HG03521 (cell line): Measurements from ENCODE around the gene NEDD4.
"Not testable (repeated sequence)": the region's sequence is repeated elsewhere in the genome, so short reads cannot be mapped to it uniquely, and the experiment has no call there.

Experiments used
- ATAC-seq: cut with Tn5 transposase; IDR thresholded peaks from one replicate; pipeline ENCODE4 v1.9.1; 2021; ENCODE audit warnings: mild to moderate bottlenecking, moderate library complexity; ENCODE audit not compliant: unreplicated experiment

NEDD4 gene

DNA sequence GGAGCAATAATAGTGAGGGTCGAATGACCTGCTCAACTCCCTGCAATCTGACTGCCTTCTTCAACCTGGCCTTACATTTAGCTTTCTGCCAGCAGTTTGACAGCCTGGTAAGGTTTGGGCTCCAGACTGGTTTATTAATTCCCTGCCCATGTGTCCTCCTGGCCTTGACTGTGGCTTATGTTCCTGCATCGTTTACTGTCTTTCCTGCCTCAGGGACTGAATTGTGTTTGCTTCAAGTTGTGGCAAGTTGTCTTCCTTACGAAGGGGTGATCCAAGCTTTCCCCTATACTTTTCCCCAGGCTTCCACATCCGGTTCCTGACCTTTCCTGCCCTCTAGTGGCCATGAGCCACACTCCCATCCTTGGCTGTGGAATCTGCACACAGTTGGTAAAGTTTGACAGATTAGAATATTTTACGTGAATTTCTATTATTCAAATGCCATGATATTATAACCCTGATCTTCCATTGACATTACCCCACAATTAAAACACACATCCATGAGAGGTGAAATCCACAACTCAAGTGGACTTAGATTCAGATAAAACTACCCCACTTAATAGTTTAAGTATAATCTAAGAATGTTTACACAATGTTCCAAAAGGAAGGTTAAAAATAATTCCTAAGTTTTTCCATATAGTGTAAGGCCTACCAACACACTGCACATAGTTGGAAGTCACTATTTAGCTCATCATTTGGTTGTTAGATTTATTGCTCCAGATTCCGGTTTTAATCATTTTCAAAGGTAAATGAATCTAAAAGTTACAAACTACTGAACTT is 95.7 kb downstream of the NEDD4 start:
- no peak for ATAC-seq

DNA sequence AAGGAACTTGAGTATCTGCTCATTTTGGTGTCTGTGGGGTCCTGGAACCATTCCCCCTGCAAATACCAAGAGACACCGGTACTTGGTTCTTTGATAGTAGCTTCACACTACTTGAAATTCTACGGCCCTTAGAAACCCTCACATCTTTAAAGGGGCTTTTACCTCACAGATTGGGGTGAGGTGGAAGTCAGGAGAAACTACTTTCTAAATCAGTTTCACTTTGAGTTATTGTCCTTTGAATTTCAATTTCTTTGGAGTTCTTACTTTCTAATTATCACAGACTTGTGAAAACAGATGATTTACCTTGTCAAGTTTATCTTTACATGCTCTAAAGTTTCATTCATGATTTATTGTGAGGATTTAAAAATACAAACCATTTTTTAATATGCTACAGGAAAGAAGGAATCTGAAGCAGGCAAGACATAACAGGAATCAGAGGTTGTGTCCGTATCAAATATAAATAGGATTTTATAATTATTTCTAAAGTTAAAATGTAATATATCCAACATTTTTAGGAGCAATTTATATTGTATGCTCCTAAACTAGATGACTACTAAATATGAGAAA is 98.9 kb downstream of the NEDD4 start:
- no peak for ATAC-seq

DNA sequence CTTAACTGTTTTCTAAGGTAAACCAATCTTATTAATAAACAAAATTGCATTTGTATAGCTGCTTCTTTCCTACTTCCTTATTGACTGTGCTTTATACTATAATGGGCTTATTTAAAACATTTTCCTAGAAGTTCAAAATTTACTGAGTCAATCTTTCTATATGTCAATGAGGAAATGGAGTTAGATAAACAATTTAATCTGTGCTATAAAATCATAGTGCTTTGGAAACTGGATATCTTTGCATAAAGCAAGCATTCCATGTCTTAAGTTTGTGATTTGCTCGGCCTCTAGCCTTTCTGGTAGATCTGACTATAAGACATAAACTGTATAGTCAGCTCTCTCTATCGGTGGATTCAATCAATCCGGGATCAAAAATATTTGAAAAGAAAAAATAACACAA is 99.6 kb downstream of the NEDD4 start:
- ATAC-seq, result no peak

DNA sequence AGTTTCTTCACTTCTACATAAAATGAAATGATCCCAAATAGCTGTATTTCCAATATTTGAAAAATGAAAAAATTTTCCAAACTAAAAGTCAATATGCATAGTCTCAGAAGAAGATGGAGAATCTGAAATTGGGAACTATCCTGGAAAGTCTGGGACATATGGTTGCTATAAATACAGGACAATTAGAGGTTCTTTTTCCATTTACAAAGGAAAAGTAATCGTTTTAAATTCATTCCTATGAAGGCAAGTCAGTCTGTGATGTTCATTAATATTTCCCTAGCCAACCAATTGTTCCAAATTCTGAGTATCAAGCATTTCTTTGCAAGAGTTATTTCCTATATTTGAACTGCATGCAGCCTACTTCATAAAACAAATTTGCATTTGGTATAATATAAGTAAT is 102.2 kb downstream of the NEDD4 start:
- ATAC-seq, result no peak

DNA sequence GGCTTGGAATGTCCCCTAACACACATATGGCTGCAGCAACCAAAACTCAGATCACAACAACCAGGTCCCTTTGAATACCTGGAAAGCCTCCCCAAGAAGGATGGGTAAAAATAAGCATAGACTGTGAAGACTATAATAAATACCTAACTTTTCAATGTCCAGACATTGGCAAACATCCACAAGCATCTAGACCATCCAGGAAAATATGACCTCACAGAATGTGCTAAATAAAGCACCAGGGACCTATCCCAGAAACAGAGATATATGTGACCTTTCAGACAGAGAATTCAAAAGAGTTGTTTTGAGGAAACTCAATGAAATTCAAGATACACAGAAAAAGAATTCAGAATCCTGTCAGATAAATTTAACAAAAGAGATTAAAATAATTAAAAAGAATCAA is 109.2 kb downstream of the NEDD4 start:
- ATAC-seq, result no peak

DNA sequence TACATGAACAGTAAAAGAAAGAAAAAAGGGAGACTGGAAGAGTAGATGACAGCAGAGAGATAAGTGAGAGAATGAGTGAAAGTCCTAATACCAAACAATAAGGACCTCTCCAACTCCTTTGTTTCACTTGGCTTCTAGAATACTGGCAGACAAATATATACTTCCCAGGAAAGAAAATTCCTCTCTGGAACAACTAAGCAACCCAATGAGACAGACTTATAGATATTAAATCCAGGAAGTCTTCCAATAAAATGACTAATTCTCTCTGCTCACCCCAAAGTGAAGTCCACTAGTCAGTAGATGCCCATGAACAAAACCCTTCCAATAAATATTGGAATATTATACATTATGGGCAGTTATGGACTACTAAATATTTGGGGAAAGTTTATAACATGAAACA is 114.2 kb downstream of the NEDD4 start:
- no peak for ATAC-seq

DNA sequence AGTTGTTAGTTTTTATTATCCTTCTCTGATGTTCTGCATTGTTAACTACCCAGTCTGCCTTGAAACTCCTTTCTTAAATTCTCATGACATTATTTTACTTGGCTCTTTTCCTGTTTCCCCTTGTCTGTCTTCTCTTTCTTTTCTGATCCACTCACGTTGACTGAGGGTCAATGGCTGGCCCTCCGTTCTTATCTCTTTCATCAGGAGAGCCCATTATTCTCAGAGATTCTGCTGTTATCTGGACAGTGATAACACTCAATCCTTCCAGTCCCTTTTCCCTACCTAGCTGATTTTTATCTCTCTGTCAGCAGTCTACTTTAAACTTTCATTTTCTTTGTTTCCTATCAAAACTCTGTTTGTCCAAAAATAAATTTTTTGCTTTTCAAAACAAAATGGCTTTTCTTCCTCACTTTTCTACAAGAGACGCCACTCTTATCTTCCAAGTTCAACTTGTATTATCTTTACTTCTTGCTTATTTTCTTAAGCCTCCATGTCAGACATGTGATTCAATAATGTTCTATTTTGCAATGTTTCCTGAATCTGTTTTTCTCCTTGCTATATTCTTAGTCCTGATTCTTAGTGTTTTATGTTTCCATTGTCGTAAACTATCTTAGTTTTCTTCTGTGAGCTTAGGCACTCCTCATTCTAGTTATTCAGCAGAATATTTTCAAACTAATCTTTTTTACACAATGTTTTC is 120.2 kb downstream of the NEDD4 start:
- no peak for ATAC-seq

DNA sequence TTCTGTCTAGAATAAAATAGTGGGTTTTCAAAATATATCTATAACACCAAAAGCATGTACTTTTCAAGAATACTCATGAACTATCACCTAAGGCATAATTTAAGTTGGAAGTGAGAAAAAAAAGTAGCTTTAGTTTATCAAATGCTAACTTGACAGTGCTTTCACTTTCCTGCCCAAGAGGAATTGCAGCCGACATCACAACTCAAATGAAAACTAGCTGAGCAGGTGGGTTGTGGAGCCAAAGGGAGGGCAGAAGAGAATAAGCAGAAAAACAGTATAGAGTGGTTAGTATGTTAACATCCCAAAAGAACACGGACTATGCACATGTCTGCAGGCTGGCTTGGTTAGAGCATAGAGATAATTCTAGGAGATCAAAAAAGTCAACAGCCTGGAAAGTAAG is 120.9 kb downstream of the NEDD4 start:
- ATAC-seq, result no peak

DNA sequence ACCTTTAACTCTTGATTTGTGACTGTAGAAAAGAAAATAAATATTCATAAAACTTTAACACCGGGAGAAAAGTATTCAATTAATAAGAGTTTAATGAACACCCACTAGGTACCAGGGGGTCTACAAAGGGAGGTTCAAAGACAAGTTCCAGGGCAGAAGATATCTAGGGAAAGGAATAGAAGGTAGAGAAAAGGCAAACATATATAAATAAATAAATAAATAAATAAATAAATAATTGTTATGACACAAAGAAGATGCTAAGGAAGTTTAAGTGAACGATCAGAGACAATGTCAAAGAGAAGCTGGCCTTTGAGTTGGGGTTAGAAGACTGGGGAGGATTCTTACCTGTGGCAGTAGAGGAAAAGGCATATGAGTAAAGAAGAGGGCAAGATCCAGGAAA is 123.8 kb downstream of the NEDD4 start:
- no peak for ATAC-seq

DNA sequence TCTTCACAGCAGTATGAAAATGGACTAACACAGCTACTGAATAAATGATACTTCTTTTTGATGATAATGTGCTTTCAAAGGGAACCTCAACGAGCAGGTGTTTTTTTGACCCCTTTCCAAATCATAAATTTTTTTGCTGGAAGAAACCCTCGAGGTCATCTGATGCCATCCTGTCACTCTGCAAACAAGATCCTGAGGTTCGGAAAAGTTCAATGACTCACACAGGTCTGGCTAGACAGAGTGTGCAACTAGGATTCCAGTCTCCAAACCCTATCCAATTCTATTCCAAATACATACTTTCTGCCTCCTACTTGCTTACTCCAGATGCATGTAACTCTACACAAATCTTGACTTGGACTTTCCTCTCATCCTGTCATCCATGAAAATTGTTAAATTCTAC is 124.7 kb downstream of the NEDD4 start:
- ATAC-seq, result no peak

DNA sequence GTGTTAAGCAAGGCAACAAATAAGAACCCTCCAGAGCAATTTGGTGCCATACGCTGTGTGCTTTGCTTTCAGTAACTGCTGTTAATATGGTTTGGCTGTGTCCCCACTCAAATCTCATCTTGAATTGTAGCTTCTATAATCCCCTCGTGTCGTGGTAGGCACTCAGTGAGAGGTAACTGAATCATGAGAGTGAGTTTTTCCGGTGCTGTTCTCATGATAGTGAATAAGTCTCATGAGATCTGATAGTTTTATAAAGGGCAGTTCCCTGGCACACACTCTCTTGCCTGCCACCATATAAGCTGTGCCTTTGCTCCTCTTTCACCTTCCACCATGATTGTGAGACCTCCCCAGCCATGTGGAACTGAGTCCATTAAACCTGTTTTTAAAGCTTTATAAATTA is 125.1 kb downstream of the NEDD4 start:
- ATAC-seq, result not testable (repeated sequence)

DNA sequence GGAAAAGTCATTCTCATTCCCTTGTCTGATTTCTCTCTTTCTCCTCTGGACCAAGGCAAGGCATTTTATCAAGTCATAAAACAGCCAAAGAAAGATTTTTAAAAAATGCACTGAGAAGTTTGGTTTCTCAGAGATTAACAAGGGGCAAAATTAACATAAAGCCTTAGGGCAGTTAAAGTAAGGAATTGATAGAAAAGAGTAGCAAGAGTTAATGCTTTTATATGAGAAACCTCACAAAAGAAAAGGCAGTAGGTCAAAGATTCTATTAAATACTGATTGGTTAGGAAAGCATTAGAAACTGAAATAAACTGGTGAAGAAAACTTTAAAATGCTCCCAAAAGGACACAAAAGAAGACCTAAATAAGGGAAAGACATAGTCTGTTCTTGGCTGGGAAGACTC is 129.5 kb downstream of the NEDD4 start:
- no peak for ATAC-seq

DNA sequence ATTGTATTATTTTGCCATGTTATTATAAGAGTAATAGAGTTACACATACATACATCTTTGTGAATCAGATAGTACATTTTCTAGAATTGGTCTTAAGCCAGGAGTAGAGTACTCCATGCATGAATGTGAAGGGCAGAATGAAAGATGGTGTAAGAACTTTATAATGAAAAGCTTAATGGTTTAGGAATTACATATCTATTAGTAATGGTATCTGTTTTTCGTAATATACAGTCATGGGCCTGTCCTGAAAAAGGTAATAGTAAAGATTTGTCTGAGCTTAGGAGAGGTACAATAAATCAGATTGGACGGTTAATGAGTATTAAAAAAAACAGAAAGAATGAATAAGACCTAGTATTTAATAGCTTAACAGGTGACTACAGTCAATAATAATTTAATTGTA is 132.3 kb downstream of the NEDD4 start:
- ATAC-seq, result no peak

DNA sequence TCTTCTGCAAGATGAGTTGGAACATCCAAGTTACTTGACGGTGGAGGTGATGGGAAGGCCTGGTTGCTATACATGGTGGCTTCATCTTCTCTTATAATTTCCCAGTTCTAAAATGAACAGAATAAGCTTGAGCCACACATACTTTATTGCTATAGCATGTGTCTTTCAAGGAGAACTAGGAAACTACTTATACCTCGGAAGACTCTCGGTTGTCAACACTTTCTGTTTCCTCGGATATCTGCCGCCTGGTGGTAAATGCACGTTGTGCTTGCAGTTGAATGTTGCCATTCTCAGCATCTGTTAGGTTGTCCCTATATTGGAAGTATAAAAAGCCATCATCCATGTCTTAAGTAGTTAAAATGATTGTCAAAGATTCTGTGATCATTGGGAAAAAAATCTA is 132.9 kb downstream of the NEDD4 start:
- ATAC-seq, result no peak

DNA sequence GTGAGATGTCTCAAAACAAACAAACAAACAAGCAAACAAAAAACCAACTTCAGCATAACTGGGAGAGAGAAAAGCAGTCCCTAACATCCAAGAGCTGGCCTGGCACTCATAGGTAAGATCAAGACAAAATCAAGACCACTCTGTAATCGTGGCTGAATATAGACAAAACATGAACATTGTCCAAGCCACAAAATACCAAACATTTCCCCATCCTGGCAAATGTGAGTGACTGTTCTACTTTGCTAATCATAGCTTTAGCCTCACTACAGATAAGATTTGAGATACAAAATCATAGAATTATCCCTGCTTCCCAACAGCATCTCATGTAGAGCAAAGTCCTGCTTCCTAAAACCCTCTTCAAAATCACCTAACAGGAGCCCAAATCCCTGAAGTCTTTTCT is 133.7 kb downstream of the NEDD4 start:
- no peak for ATAC-seq

DNA sequence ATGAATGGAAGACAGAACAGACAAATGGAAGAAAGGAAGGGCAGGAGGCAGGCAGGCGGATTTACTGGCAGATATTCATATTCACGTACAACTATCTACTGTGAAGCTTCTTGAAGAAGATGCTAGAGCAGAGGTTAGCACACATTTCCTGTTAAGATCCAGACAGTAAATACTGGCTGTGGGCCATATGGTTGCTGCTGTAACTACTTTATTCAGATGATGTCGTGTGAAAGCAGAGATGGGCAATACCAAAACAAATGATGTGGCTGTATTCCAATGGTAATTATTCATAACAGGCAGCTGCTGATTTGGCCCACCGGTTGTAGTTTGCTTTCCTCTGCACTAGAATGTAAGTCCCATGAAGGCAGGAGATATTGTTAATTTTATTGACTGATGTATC is 134.8 kb downstream of the NEDD4 start:
- no peak for ATAC-seq

DNA sequence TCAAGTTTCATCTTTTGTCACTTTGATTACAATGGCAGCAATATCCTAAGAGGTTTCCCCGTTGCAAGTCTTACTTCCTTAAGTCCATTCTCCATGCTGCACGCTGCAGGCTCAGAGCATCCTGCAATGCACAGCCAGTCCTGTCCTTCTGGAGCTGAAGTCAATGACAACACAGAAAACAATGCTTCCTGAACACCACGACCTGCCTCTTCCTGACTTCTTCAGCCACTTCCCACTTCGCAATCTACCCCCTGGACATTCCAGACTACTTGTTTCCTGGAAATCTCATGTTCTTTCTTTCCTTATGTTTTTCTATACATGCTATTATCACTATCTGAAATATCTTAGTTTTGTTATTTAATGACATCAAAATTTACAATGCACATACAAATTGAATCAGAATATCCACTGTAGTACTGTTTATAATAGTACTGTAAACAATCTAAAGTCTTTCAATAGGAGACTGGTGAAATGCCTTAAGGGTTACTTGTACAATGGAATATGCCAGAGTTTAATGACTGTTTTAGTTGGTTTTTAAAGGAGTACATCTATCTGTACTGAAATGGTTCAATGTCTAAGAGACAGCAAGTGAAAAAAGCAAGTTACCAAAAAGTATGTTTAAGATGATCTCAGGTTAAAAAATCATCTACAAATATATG is 136.8 kb downstream of the NEDD4 start:
- no peak for ATAC-seq

DNA sequence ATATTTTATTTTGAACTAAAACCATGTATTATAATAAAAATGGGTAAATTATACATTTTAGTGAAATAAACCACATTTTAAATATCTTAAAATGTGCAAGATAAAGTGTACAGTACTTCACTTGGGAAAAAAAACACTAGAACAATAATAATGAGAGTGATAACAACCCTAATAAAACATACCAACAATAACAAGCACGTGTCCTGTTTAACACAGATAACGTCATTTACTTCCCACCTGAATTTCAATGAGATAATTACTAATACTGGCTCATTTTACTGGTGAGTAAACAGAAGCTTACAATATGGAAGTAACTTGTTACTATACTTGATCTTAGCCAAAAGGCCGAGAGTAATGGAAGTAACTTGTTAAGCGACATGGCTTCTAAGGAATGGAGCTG is 140.3 kb downstream of the NEDD4 start:
- ATAC-seq, result no peak

DNA sequence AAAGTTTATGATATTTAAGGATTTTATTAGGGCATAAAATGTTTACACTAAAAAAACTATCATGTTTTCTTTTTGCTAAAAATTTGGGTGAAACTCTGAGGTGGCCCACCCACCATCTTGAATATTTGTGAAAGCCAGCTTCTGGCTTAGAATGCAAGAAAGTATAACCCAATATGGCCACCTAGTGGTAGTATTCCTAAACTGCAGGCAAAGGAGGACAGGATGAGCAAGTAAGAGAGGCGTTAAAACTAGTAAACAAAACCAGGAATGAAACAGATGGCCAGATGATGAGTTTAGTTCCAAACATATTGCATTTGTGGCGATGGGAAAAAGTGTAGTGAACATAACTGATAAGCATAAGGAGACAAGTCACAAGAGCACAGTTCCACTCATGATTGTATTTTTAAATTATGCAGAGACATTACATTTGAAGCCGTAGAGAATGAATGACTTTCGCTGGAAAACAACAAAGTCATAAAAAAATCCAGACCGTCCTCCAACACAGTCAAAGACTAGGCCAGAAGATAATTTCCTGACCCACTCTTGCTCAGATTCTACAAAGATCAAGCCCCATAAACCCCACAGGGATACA is 147.2 kb downstream of the NEDD4 start:
- ATAC-seq, result no peak

DNA sequence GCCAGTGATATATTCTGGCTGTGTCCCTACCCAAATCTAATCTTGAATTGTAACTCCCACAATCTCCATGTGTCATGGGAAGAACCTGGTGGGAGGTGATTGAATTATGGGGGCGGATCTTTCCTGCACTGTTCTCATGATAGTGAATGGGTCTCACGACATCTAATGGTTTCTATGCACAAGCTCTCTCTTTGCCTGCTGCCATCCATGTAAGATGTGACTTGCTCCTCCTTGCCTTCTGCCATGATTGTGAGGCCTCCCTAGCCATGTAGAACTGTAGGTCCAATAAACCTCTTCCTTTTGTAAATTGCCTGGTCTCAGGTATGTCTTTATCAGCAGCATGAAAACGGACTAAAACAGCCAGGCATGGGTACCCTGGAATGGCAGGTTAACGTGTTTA is 150.5 kb downstream of the NEDD4 start:
- ATAC-seq, result not testable (repeated sequence)

DNA sequence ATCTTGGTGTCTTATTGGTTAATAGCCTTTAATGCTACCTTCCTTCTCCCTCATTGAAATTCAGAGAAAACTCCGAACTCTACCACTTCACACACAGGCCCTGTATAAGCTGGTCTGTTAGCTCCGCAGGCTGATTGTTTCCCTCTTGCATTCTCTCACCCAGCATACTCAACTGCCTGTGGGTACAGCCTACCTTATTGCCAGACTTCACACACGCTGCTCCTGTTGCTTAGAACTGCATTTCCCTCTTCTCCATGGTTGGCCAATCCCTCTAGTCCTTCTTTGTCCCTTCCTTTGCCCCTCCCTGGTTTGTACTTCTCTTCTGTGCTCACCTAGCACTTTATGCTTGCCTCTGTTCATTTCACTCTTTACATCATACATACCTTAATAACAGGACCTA is 157.5 kb downstream of the NEDD4 start:
- no peak for ATAC-seq
